Ascending aorta (tissue), 2 donors: ENCODE data around the gene RPGRIP1. TPM values are rescaled to one million over a fixed set of nuclear protein-coding genes. Genes with fewer than 3 reads are reported as not detected.

Experiments used
- DNase-seq, 2 donors: peaks; one replicate each; pipeline ENCODE4 v3.0.0-alpha.2; 2019; ENCODE audit warnings: low spot score in 2 of 2
- H3K27ac ChIP-seq, 2 donors: fragments of 200-600 bp; sonication (generic); one replicate each; pipeline ENCODE4 v1.5.1; 2016 to 2017; ENCODE audit warnings: mild to moderate bottlenecking in 1 of 2
- H3K27me3 ChIP-seq: fragments of 200-600 bp; sonication (generic); one replicate; pipeline ENCODE4 v1.5.1; 2017
- H3K36me3 ChIP-seq, 2 donors: fragments of 200-600 bp; sonication (generic); one replicate each; pipeline ENCODE4 v1.5.1; 2016
- H3K4me1 ChIP-seq, 2 donors: fragments of 200-600 bp; sonication (generic); one replicate each; pipeline ENCODE4 v1.5.1; 2016 to 2017; ENCODE audit warnings: mild to moderate bottlenecking in 1 of 2
- H3K4me3 ChIP-seq, 2 donors: fragments of 200-600 bp; sonication (generic); one replicate each; pipeline ENCODE4 v1.5.1; 2016 to 2017; ENCODE audit warnings: mild to moderate bottlenecking in 1 of 2
- H3K9me3 ChIP-seq, 2 donors: fragments of 200-600 bp; sonication (generic); one replicate each; pipeline ENCODE4 v1.5.1; 2016
- intact Hi-C: fragments of 100-400 bp; cut with DNase I; formaldehyde crosslinking; loops from one replicate; pipeline ENCODE4 v1.15.1; 2023
- total RNA-seq: library from RNA; depleted of rRNA; stranded (reverse); fragments of >200 nt; gene quantifications from one replicate; pipeline ENCODE4 v1.1.0, GENCODE V29; 2016
- TF ChIP-seq, protein P1 (sequence below), 3 experiments: fragments of 200-600 bp in 2 of 3; fragments of 450-650 bp in 1 of 3; sonication (generic) in 2 of 3; IDR thresholded peaks; one replicate each; pipeline ENCODE4 v1.5.1; 2016 to 2019; ENCODE audit warnings: antibody characterized with exemption in 3 of 3, mild to moderate bottlenecking in 1 of 3, moderate library complexity in 1 of 3

Gene RPGRIP1
- total RNA-seq, 1 donor from 2014 or later: not detected

DNA sequence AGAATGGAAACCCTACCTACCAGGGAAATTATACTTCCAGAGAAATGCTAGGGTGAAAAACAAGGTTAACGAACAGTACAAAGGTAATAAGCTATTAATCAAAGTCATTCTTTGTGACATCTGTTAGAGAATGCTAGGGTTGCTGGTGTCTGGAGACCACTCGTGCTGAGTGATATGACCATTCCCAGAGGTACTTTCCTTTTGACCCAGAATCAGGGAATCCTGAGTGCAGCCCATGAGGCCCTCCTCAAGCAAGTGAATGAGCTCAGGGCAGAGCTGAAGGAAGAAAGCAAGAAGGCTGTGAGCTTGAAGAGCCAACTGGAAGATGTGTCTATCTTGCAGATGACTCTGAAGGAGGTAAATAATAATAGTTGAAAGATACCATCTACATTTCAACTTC is 31.7 kb downstream of the RPGRIP1 start:
- H3K4me1 ChIP-seq: no peaks in the 10 kb centered on the region
- no peaks in the 10 kb centered on the region for H3K9me3 ChIP-seq
- H3K27me3 ChIP-seq: no peaks in the 10 kb centered on the region
- TF ChIP-seq, protein P1, sequence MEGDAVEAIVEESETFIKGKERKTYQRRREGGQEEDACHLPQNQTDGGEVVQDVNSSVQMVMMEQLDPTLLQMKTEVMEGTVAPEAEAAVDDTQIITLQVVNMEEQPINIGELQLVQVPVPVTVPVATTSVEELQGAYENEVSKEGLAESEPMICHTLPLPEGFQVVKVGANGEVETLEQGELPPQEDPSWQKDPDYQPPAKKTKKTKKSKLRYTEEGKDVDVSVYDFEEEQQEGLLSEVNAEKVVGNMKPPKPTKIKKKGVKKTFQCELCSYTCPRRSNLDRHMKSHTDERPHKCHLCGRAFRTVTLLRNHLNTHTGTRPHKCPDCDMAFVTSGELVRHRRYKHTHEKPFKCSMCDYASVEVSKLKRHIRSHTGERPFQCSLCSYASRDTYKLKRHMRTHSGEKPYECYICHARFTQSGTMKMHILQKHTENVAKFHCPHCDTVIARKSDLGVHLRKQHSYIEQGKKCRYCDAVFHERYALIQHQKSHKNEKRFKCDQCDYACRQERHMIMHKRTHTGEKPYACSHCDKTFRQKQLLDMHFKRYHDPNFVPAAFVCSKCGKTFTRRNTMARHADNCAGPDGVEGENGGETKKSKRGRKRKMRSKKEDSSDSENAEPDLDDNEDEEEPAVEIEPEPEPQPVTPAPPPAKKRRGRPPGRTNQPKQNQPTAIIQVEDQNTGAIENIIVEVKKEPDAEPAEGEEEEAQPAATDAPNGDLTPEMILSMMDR (IDR thresholded peaks at IDR 0.05): no peak
- intact Hi-C loops: no loop called here
- DNase-seq: no peak
- no peaks in the 10 kb centered on the region for H3K36me3 ChIP-seq
- no peak overlapping the region for H3K4me3 ChIP-seq
- H3K27ac ChIP-seq: no peak overlapping the region

DNA sequence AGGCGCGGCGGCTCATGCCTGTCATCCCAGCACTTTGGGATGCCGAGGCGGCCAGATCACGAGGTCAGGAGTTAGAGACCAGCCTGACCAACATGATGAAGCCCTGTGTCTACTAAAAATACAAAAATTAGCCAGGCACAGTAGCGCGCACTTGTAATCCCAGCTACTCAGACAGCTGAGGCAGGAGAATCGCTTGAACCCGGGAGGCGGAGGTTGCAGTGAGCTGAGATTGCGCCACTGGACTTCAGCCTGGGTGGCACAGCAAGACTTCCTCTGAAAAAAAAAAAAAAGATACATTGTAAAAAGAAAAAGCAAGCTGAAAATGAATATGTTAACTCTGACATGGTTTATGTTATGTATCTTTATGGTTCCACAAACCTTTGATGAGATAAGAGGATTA is 33.6 kb downstream of the RPGRIP1 start:
- no peak overlapping the region for H3K4me3 ChIP-seq
- DNase-seq: no peak
- no peaks in the 10 kb centered on the region for H3K9me3 ChIP-seq
- H3K27ac ChIP-seq: no peak overlapping the region
- H3K4me1 ChIP-seq: no peaks in the 10 kb centered on the region
- H3K36me3 ChIP-seq: no peaks in the 10 kb centered on the region
- TF ChIP-seq, protein P1 (IDR thresholded peaks at IDR 0.05): no peak
- no peaks in the 10 kb centered on the region for H3K27me3 ChIP-seq
- intact Hi-C loops: no loop called here

DNA sequence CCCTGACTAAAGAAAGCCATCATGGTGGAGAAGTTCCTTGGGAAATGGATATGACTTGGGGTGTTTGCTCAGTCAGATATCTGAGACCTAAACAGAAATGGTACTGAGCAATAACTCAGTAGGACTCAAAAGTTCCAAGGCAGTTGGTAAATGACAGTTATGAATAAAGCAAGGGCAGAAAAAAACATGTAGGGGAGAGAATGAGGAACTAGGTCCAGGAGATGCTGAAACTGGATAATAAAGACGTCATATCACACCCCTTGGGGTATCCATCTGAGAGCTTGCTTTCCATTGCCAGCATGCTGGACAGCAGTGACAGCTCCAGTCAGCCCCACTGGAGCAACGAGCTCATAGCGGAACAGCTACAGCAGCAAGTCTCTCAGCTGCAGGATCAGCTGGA is 37.5 kb downstream of the RPGRIP1 start:
- Histone ChIP-seq H3K36me3 (no peaks in the 10 kb centered on the region), H3K4me1 (no peaks in the 10 kb centered on the region), H3K27me3 (no peaks in the 10 kb centered on the region), H3K27ac (no peak overlapping the region), H3K9me3 (no peaks in the 10 kb centered on the region), H3K4me3 (no peak overlapping the region)
- no peak for DNase-seq
- intact Hi-C loops: no loop called here
- TF ChIP-seq, protein P1 (IDR thresholded peaks at IDR 0.05): no peak

DNA sequence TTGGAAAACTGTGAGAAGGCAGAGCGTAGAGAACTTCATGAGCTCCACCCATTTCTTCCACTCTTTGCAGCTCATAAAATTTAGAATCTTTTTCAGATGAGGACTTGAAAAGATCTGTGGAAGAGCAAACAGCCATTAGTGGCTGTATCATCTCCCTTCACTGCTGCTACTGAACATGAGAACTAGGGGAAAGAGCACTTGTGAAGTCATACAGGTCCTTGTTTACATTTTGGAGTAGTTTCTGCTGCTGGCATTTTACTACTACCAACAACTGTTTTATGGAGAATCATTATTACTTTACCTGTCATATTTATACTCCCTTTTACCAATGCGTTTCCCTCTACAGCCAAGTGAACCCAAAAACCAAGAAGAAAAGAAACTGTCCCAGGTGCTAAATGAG is 41.0 kb downstream of the RPGRIP1 start:
- Histone ChIP-seq H3K36me3 (no peaks in the 10 kb centered on the region), H3K27me3 (no peaks in the 10 kb centered on the region), H3K4me1 (no peaks in the 10 kb centered on the region), H3K27ac (no peak overlapping the region), H3K9me3 (no peaks in the 10 kb centered on the region), H3K4me3 (no peak overlapping the region)
- intact Hi-C loops: no loop called here
- TF ChIP-seq, protein P1 (IDR thresholded peaks at IDR 0.05): no peak
- DNase-seq: no peak

DNA sequence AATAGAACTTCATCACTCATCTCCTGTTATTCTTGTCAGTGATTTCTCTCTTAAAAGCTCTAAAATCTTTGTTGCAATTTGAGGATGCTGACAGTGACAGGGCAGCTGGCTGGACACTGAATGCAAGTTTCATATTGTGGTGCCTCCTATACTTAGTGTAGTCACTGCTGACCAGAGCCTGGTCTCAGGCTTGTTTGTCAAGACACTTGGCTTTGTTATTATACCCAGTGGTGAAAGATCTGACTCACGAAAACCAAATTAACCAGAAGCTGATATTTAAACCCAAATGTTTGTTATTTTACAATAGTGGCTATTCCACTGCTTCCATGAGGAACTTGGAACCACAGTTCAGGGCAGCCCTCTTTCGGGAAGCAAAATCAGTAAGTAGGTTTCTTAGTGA is 42.8 kb downstream of the RPGRIP1 start:
- no peak for DNase-seq
- Histone ChIP-seq H3K27me3 (no peaks in the 10 kb centered on the region), H3K36me3 (no peaks in the 10 kb centered on the region), H3K4me3 (no peak overlapping the region), H3K4me1 (no peaks in the 10 kb centered on the region), H3K27ac (no peak overlapping the region), H3K9me3 (no peaks in the 10 kb centered on the region)
- TF ChIP-seq, protein P1 (IDR thresholded peaks at IDR 0.05): no peak
- intact Hi-C loops: no loop called here

DNA sequence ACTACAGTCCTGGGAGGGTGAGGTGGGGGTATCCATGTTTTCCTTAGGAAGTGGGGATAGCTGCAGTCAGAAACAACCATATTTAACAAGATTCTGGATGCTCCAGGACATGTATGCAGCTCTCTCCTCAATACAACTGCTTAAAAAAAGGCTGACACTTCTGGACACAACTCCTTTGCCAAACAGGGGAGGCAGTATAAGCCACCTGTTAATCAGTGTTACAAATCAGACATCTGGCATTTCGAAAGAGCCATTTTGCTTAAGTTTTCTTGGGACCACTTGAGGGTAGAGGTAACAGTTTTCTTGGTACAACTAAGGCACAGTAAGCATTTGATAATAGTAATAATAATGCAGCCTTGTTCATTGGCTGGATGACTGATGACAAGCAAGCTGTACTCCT is 47.1 kb downstream of the RPGRIP1 start:
- DNase-seq: no peak
- Histone ChIP-seq H3K4me3 (no peak overlapping the region), H3K27ac (no peak overlapping the region), H3K27me3 (no peaks in the 10 kb centered on the region), H3K9me3 (no peaks in the 10 kb centered on the region), H3K4me1 (no peaks in the 10 kb centered on the region), H3K36me3 (no peaks in the 10 kb centered on the region)
- TF ChIP-seq, protein P1 (IDR thresholded peaks at IDR 0.05): no peak
- intact Hi-C loops: no loop called here
